ENCODE results near the gene NACC2.

NACC2 gene

DNA sequence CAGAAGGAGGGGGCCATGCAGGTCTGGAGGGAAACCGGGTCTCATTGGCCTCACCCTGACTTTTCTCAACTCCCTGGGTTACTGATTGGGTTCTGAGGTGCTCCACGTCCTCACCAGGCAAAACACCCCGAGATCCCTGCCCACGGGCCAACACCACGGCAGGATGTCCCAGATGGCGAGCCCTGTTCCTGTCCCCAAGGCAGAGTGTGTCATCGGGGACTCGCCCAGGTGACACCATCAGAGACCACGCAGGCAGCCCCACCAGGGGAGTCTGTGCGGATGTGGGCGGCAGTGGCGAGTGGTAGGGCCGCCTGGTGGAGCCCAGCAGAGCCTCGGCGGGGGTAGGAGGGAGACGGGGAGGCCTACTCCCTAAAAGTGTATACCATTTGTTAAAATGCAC lies 74.9 kb downstream of the NACC2 start:
- DNase-seq: no peak

DNA sequence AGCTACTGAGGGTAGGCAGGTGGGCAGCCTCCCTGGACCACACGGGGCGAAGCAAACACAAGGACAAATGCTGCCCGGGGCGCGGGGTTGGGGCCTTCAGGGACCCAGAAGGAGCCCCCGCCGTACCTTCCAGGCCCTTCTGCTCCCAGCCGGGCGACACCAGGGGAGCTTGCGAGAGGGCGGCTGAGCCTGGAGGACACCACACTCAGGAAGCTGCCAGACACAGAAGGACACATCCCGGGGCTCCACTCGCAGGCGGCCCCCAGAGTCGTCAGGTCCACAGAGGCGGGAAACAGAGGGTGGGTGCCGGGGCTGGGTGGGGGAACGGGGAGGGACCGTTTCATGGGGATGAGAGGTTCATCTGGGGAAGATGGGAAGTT lies 75.4 kb downstream of the NACC2 start:
- DNase-seq: no peak

DNA sequence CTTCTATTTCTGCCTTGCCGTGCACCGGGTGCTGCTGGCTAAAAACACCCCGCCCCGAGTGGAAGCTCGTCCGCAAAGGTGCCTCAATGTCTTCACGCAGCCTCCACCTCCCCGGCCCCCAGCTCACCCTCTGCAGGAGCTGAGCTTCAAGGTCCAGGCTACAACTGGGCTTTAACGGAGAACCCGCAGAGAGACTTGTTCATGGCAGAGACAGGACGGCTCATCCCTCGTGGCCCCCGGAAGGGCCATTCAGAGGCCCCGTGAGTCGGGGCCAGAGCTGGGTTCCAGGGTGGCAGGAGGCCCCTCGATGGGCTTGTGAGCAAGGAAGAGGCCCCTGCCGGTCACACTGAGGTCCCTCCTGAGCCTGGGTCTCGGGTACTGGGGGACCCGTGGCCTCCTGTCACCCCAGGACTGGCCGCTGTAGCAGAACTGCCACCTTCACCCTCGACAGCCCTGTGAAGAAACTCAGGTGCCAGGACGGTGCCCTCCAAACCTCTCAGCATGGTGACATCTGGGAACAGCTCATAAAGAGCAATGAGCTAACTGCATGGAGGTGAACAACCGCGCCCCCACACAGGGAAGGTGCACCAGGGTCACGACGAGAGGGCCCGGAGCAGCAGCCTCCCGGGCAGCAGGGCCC lies 75.9 kb downstream of the NACC2 start:
- DNase-seq: no peak

DNA sequence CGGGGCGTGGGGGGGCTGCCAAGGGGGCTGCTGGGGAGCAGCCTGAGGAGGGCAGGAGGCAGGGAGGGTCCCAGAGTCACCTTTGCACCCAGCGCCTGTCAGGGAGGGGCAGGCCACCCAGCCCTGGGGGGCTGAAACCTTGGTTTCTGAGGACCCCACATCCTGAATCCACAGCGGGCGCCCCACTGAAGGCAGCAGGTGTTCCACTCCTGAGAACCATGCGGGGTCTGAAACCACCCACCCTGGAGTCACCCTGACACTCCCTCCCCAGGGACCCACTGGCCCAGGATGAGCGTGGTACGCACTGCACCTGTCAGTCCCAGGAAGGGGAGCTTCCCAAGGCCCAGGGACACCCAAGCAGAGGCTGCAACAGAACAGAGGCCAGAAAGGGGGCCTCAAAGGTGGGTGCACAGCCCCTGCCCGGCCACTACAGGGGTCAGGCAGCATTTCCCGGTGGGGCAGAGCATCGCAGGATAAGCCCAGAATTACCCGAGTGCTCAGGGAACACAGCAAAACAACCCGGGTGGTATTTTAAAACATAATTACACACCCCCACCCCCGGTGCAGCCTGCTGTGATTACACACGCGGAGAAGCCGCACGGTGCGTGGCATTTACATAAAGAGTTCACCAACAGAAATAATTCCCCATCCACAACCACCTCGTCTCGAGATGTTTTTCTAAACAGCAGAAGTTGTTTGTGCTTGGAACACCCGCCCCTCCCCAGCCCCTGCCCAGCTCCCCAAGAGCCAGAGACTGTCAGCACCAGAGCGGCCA lies 76.6 kb downstream of the NACC2 start:
- no peak for DNase-seq

DNA sequence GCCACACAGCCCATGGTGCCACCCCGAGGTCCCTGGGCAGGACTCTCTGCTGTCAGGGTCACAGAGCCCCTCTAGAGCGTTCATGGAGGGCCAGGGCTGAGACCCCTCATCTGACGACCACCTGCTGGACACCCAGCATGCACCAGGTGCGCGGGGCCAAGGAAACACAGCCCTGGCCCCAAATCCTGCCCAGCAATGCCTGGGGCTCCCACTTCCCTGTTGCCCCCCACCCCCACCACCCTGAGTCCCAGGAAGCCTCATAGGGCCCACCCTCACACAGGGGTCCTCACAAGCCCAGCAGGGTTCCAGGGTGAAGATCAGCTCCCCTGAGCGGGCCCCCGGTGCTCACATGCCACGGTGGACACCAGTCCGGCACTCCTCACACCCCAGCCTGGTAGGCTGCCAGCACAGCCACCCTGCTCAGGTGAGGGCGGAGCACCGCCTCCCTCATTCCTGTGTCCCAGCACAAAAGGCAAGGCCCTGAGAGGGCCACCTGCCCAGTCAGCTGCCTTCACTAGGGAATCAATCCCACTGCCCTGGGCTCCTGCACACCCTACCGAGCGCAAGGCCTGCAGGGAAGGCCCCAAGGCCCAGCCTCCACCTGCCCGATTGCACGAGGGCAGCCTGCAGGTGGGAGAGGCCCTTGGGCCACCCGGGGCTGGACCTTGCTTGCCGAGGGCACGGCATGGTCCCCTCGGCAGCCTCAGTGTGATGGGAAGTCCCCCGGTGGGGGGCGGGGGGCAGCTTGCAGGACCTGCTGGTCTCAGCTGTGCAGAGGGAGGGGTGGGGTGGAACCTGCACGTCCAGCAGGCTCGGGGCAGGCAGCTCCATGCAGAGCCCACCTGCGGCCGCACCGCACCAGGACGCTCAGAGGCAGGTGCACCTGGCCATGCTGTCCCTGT lies 77.5 kb downstream of the NACC2 start:
- no peak for DNase-seq

DNA sequence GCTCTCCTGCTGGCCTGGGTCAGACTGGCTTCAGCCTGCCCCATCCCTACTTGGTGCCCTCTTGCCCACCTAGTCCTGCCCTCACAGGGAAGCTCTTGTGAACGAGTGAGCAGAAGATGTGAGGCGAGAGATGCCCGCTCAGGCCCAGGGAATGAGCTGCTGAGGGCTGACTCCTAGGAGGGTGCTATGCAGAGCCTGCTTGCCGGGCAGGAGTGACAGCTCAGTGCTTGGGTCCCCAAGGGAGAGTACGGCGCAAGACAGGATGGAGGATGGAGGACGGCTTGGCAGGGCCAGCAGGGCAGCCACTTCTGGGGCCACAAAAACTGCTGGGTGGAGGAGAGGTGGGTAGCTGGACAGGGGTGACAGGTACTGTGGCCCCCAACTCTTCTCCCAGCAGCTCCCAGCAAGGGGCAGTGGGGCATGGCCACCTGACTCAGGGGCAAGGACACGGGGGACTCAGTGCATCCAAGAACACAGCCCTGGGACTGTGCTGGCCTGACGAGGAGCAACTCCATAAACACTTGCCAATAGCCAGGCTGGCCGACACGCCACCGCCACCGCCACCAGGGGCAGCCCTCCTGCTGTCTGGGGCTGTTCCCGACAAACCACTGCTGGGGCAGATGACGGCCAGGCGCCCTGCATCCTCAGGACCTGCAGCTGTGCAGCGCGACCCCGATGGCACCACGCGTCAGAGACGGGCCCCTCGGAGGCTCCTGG lies 78.4 kb downstream of the NACC2 start:
- DNase-seq: no peak

DNA sequence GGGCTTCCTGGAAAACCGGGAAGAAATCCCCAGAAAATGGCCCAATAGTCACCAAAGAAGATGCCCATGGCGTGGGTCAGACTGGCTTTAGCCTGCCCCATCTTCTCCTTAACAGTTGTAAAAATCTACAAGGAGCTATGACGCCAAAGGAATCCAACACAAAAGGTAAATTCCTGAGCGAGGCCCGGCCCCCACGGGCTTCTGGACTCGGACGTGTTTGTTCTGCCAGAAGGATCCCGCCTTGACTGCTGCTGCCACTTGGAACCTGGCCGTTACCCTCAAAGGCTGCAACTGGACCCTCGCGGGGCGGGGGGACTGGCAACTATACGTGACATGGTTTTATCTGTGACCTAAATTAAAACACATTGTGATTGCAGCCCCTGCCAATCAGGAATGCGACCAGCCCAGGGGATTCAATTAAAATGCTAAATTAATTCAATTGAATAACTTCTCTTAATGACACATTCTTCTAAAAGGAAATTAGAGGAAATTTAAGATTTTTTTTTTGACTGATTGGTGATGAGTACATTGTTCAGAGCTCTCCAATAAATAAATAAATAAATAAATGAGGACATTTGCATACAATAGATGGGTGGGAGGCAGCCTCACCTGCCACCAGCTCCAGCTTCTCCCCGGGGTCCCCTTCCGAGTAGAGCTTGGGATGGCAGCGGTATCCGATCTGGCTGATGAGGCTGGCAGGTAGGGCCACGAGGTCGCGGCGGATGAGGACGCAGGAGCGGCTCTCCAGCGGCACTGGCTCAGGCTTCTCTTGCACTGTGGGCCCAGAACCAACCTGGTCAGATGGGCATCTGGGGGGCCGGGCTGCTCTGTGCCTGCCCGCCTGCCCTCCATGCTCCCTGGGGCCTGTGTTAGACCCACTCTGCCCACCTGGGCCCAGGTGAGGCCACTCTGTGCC lies 79.2 kb downstream of the NACC2 start:
- no peak for DNase-seq

DNA sequence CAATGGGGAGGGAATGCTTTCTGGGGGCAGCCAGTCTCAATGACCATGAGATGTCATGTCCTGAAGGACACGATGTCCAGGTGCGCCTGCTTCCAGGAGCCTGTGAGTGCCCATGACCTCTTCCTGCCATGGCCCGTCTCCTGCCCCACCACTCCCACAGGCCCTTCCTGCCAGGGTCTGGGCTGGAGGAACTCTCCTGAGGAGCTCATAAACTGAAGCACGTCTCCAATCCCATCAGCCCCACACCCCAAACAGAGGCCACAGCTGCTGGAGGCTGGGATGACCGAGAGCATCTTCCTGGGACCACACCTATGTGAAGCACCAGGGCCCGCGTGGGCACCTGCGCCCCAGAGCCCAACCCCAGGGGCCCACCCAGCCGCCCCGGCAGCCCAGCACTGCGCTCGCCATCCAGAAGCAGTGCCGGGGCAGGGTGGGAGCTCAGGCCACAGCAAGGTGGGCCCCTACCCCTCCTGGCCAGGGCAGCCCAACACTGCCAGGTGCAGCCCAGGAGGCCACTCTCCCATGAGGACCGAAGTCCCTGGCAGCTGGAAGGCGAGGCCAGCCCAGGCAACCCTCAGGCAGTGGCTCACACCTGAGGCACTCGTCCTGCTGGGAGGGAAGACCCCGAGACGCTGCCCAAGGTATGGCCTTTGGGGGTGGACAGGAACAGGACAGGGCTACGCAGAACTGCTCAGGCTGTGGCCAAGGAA lies 80.0 kb downstream of the NACC2 start:
- no peak for DNase-seq

DNA sequence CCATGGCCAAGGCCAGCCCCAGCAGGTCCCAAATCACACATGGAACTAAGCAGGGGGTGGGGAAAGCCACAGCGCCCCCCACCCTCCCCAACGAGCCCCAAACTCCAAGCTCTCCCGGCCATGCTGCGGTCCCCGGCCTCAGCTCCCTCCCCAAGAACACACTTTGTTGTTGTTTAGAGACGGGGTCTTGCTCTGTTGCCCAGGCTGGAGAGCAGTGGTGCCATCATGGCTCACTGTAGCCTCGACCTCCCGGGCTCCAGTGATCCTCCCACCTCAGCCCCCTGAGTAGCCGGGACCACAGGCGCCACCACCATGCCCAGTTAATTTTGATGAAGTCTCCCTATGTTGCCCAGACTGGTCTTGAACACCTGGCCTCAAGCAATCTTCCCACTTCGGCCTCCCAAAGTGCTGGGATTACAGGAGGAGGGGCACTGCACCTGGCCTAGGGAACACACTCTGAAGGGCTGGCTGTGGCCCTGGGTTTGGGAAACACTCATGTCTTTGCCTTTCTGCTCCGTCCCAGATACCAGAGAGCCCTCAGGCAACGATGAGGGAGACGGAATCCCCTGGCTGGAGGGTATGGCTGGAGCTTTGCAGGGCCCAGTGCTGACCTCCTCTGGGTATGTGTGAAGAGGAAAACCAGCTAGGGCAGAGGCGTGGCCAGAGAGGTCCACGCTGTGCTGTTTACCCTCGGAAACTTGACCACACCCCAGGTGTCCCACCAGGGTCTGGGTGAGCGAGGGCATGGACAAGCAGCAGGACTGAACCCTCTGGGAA lies 80.8 kb downstream of the NACC2 start:
- no peak for DNase-seq

DNA sequence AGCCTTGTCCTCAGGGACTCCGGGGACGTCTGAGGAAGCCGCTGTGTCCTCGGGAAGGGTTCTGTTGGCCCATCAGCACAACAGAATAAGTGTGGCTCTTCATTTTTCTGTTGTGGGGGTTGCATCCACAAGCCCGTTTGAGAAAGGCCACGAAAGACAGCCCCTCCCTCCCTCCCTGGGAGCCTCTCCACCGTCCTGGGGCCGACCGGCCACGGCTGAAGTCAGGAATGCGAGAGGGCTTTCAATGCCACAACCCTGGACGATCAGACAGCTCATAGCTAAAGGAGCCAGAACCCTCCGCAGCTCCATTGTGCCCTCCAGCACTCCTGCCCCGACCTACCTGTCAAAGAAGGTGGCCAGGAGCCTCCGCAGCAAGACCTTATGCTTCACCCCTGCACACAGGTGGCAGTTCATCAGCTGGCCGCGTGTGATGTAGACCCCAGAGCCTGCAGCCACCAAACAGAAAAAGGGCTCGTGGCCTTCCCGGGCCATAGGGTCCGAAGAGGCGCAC lies 81.5 kb downstream of the NACC2 start:
- DNase-seq: no peak

DNA sequence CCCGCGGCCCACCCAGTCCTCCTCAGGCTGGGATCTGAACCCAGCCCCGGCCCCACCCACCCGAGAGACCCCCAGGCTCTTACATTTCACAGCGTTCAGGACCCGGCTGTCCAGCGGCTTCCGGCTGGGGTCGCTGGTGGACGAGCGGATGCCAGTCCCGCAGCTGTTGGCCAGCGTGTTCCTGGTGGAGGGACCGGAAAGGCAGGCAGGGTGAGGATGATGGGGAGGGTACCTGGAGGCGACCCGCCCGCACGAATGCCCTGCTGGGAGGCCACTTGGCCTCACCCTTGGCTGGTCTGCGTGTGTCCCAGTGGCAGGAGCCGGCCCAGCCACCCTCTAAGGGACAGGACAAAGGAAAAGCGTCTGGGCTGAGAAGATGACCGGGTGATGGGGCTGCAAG lies 82.0 kb downstream of the NACC2 start:
- no peak for DNase-seq

DNA sequence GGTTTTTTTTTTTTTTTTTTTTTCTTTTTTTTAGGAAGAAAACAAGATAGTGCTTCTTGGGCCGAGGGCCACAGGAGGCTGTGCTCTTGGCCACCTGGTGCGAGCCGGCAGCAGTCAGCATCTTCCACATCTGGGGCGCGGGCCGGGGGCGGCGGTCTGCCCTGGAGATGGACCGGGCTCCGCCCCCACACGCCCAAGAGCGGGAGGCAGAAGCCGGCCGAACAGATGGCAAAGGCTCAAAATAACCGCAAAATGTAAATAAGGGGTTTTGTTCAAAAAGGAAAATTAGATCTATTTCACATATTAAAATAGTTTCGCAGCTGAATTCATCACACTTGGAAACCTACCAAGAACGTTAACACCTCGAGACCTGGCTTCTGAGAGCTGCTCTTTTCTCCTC lies 82.4 kb downstream of the NACC2 start:
- no peak for DNase-seq

DNA sequence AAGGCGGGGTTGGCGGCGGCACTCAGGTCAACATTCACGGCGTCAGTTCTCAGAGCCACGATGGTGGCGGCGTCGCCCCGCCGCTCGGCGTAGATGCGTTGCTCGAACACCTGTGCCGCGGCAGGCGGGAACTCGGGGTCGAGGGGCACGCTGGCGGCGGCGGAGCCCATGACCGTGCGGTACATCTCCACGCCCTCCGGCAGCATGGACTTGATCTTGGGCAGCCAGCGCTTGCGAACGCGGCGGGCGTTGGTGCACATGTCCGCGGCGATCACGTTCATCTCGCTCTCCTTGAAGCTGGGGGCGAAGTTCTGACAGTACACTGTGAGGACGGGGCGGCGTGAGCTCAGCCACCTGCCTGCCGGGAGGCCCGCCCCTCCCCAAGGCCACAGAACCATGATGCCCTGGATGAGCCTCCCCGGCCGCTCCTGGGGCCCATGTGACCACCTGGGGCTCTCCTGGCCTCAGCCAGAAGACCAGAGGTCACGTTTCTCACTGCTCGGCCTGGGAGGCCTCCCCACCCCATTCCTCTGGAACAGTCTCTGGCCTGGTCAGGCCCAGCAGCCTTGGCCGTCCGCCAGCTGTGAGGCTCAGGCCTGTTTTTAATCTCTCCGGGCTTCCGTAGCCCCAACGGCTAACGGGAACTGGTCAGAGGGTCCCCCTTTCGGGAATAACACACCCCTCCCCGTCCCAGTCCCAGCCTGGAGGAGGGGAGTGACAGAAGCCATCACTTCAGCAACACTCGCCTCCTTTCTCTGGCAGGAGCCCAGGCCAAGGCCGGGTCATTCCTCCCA lies 83.2 kb downstream of the NACC2 start:
- DNase-seq: no peak

DNA sequence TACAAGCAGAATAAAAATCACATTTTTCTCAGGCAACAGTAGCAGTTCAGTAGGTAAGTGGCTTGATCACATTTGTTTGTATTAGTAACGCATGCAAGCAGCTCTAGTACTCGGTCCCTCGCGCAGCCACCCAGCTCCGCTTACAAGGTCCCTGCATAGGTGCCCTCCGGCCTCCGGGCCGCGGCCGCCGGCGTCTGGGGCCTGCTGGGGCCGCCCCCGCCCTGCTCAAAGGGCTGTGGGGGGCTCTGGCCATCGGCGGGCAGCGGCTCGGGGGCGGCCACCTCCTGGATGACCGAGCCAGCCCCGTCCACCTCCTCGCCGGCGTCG lies 83.8 kb downstream of the NACC2 start:
- no peak for DNase-seq

DNA sequence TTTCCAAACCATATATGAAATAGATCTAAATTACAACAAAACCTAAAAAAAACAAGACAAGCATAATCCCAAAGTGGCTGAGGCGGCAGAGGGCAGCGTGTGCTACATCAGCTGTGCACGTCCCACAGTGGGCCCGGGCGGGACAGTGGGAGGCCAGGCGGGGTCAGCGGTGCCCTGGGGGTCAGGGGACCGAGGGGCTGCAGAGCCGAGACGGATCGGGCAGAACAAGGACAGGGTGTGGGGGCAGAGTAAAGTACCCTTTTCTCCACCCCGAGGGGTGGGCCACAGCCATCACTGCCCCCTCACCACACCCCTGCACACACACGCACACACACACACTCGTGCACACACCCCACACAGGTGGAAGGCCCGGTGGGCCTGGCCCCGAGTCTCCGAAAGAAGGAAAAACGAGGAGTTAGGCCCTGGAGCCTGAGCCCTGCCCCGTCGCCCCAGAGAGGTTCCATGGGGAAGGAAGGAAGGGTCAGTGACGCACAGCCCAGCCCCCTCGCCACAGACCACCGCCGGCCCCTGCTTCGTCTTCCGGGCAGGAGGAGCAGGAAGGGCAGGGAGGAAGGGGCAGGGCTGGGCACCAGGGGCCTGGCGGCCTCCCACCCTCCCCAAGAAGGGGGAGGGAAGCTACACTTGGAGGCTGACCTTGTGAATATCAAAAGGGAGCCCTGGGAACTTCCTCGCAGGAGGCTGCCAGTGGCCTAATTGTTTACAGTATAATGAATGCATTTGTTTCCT lies 84.3 kb downstream of the NACC2 start:
- no peak for DNase-seq

DNA sequence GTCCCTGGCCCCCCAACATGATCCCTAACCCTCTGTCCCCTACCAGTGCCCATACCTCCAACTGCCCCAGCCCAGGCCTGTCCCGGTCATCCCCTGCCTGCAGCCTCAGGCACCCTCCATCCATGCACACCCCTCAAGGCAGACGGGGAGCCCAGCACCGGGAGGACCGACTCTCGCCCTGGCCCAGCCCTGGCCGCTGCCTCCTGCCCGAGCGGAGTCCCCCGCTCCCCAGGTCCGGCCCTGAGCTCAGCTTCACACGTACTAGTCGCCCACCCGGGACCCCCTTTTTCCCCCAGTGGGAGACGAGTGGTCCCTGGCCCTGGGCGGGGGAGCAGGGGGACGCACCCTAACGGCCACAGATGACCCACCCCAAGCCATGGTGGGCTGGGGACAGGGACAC lies 84.9 kb downstream of the NACC2 start:
- DNase-seq: no peak

DNA sequence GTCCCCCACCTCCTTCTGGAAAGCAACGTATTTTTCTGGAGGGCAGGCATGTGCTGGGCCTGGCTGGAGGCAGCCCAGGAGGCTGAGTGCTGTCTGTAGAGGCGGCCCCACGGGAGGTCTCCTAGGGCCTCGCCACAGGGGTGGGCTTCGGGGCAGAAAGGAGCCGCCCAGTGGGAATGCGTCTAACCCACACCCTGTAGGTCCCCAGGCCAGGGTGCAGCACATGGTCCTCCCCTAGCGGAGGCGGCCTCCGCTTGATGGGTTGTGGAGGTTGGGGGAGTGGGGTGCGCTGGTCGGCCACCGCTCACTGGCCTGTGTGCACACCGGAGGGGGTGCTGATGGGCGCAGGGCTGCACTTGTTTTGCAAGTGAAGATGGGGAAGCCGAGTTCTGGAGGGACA lies 85.6 kb downstream of the NACC2 start:
- no peak for DNase-seq

DNA sequence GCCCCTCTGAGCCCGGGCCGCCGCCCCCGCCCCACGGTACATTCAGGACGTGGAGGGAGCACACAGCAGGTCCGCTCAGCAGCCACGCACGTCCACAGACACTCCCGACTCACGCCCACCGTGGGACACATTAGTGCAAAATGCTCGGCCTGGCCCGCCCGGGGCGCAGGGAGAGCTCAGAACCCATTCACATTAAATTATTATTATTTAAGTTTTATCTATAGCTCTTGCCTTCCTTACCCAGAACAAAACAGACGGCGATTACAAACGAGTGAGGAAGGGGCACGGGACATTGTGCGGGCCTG lies 86.4 kb downstream of the NACC2 start:
- DNase-seq: no peak
